GM18526 (cell line): ENCODE measurements around the gene CHD6.

ENCODE experiments used
- POLR2A ChIP-seq: IDR thresholded peaks from 3 replicates; pipeline ENCODE4 v1.6.1; 2011; ENCODE audit not compliant: insufficient read length; ENCODE audit errors: extremely low read depth

CHD6 gene

GRCh38 chr20:41380551-41381193 lies 237.5 kb downstream of the CHD6 start:
- TF ChIP-seq POLR2A: no peak

DNA sequence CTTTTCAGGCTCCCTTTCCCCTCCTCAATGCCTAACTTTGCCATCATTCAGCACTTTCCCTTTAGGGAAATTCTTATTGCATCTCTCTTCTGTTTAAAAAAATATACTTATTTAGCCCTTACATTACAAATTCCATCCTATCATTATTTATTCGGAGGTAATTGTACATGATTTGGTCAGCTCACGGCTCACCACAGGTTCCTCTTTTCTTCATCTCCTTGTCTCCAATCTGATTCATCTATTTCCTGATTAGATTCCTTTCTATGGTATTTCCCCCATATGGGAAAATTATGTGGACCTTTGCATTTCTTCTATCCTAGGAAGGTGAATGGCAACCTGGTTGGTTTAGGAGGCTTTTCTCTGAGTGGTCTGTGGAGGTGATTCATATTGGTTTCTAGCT lies 238.6 kb downstream of the CHD6 start:
- TF ChIP-seq POLR2A: no peak

GRCh38 chr20:41377275-41377674 lies 240.9 kb downstream of the CHD6 start:
- TF ChIP-seq POLR2A: no peak

DNA sequence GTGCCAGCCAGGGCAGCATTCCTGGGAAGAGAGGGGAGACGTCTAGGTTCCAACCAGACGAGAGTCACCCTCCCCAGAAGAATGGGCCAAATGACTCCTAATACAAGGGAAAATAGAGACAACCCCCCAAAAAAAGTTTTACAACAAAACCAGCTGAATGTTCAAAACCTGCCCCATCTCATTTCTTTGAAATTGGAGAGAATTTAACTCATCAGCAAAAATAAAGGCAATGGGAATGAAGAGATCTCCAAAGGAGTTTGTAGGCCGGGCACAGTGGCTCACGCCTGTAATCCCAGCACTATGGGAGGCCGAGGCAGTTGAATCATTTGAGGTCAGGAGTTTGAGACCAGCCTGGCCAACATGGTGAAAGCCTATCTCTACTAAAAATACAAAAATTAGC lies 241.8 kb downstream of the CHD6 start:
- TF ChIP-seq POLR2A: no peak

DNA sequence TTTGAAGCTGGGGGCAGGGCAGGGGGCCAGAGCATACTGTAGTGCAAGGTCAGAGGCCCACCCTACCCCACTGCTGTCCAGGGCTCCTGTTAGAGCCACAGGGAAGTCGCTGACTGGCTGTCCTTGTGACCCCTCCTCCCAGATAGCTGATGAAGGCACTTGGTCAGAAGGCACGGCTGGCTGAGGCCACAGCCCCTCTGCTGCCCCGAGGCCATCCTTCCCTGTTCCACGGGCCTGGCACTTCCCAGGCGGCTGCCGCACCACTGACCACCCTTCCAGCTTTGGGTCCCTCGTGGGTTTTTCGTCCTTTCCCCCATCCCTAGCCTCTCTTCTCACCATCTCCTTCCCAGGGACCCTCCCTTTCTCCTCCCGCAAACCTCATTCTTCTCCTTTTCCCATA lies 242.3 kb downstream of the CHD6 start:
- TF ChIP-seq POLR2A: no peak

GRCh38 chr20:41373931-41374920 lies 244.0 kb downstream of the CHD6 start:
- no peak for TF ChIP-seq POLR2A

DNA sequence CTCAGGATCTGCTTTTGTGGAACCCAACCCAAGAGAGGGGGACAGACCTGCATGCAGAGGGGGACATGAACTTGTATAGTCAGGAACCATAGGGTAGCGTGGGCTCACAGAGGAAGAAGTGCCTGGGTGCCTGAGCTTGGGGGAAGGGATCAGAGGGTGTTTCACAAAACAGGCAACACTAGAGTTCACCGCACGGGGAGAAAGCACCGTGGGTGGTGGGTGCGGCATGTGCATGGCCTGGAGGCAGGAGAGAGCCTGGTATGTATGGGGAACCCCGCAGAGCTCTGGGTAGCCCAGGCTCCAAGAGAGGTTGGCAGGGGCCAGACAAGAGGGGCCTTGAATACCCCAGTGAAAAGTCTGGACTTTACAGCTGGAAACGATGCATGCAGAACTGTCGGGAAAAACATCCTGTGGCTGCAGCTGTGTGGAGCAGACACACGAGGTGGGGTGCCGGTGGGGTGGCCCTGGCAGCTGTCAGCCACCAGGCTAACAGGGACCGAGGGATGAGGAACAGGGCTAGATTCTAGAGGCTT lies 244.9 kb downstream of the CHD6 start:
- TF ChIP-seq POLR2A: no peak

DNA sequence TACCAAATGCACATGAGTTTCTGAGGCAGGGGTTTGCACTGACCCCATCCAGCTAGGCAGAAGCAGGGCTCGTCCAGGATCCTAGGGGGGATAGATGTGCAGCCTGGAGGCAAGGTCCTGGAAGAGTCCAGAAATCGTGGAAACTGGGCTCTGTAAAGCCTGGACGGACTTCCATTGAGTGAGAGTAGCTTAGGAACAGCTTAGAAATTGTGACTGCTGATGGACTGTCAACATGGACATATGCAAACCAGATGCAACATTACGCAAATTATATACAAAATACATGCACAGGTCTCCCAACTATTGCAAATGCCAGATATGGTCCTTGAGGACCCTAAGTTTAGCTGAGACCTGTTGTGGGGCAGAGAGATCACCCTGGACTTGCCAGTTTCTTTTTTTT lies 246.8 kb downstream of the CHD6 start:
- no peak for TF ChIP-seq POLR2A

- no peak for TF ChIP-seq POLR2A
Observed at GRCh38 chr20:41370176-41370575, 248.0 kb downstream of the CHD6 start.

- no peak for TF ChIP-seq POLR2A
Observed at GRCh38 chr20:41369673-41370072, 248.5 kb downstream of the CHD6 start.

- no peak for TF ChIP-seq POLR2A
Observed at GRCh38 chr20:41367956-41368355, 250.2 kb downstream of the CHD6 start.

DNA sequence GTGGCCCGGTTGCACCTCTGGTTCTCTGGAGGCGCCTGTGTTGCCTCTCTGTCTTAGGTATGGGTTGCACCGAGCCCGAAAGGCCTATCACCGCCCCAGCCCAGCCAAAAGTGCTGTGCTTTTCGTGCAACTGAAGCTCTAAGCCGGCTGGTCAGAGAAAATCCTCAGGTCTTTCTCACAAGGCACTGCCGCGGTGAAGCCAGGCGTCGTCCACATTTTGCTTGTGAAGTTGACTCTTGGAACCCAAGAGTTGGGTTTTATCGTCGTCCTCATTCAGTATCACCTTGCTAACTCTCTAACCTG lies 250.8 kb downstream of the CHD6 start:
- no peak for TF ChIP-seq POLR2A

DNA sequence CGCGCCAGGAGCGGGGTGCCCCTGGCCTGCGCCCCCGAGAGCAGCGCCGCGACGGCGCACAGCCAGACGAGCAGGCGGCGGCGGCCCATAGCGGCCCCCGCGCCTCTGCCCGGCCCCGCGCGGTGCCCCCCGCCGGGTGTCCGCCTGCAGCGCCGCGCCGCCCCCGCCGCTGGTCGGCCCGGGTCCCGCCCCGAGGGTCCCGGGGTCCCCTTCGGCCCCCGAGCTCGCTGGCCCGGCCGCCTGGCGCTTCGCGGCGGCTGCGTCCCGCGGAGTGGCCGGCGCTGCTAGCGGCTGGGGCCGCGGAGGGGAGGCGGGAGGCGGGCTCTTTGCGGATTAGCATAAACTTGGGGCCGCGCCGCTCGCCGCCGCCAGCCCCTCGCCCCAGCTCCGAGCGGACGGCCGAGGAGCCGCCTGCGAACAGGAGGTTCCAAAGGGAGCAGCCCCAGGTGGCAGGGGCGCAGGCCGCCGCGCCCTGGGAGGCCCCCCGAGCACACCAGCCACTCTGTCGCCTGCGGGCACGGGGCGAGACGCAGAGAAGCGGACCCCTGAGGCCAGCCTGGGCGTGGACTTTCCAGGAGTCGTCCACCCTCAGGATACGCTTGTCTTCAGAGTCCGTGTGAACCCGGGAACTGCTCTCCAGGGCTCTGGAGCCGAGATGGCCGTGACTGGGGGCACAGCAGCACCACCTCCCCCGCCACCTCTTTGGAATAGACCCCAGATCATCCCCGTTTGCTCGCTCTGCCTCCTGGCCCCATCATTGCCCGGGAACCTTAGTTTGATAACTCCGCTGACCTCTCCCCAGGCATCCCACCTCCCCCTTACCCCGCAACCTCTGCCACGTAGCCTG lies 251.4 kb downstream of the CHD6 start, which contains the start of gene EMILIN3:
Gene EMILIN3, minus strand, starts transcription at position 273 of the 847 bp plus-strand sequence. Its CDS starts 184 bp downstream, at position 89.
- no peak for TF ChIP-seq POLR2A

GRCh38 chr20:41365777-41366545 lies 252.2 kb downstream of the CHD6 start:
- no peak for TF ChIP-seq POLR2A
